GM19463 (cell line): Measurements from ENCODE around the gene CLEC1A.

Experiments
- ATAC-seq: cut with Tn5 transposase; IDR thresholded peaks from one replicate; pipeline ENCODE4 v1.9.1; 2021; ENCODE audit warnings: mild to moderate bottlenecking, moderate library complexity; ENCODE audit not compliant: unreplicated experiment

CLEC1A gene

GRCh38 chr12:10101648-10102220, 2.9 kb upstream of the CLEC1A start:
- no peak for ATAC-seq

GRCh38 chr12:10101042-10101579, 2.3 kb upstream of the CLEC1A start:
- ATAC-seq = no peak

GRCh38 chr12:10097521-10097920, 1.3 kb downstream of the CLEC1A start:
- no peak for ATAC-seq

- no peak for ATAC-seq
Measured at GRCh38 chr12:10095971-10096370, 2.8 kb downstream of the CLEC1A start.

GRCh38 chr12:10094646-10095395, 4.0 kb downstream of the CLEC1A start:
- ATAC-seq = no peak

DNA sequence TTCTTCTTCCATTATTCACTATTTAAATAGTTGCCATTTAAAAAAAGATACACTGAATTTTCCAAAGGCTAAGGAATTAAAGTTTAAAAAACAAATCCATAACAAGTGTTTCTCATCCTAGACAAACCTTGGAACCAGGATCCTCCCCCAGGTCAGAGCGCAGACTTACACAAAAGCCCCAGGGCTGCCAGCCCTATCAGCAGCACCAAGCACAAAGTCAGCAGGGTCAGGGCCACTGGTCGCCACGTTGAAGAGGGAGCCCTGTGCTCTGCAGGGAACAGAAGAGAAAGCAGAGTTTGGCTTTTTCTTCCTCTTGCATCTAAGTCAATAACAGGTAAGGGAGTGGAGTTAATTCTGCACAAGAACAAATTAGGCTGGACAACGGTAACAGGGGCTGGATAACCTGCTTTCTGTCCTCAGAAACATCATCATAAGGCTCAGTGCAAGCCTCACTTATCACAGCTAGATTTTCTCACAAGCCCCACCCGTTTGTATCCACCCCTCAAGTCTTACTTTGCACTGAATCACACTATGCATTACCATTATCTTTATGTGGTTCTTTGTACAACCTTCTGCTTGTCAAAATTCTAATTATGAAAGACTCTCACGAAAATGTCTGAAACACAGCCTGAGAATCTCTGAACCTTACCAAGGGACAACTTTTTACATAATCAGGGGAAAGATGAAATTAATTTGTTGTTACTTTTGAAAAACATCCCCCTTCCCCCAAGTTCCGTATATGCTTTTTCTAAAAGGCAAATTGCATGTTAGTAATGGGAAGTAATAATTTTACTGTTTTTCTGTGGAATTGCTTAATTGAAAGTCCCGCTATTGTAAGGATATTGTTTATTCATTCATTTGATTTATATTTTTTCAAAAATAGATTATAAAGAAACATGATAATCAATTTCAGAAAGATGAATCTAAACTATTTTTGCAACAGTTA, 9.6 kb downstream of the CLEC1A start:
- ATAC-seq = no peak

DNA sequence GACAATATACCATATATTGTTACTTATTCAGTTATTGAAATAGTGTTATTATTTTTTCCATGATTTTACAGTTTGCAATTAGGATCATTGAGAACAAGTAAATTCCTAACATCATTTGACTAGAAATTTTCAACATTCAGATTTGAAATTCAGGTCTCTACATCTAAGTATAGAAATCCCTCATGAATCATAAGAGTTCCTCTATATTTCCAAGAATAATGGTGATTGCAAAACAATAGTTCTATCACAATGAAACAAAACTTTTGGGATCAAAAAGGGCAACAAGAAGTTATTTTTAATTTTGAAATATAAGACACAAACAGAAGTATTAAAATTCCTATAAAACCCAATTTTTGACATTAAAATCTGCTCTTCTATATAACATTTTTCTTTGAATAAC, 10.8 kb downstream of the CLEC1A start:
- ATAC-seq = no peak

GRCh38 chr12:10086387-10086786, 12.4 kb downstream of the CLEC1A start:
- ATAC-seq = no peak

DNA sequence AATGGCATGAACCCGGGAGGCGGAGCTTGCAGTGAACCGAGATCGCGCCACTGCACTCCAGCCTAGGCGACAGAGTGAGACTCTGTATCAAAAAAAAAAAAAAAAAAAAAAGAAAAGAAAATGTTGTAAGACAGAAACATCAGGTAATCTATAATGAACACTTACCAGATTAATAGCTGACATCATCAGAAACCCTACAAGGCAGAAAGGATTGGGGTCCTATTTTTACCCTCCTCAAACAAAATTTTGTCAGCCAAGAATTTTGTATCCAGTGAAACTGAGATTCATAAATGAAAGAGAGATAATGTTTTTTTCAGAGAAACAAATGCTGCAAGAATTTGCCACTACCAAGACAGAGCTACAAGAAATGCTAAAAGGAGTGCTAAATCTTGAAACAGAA, 14.1 kb downstream of the CLEC1A start:
- no peak for ATAC-seq

DNA sequence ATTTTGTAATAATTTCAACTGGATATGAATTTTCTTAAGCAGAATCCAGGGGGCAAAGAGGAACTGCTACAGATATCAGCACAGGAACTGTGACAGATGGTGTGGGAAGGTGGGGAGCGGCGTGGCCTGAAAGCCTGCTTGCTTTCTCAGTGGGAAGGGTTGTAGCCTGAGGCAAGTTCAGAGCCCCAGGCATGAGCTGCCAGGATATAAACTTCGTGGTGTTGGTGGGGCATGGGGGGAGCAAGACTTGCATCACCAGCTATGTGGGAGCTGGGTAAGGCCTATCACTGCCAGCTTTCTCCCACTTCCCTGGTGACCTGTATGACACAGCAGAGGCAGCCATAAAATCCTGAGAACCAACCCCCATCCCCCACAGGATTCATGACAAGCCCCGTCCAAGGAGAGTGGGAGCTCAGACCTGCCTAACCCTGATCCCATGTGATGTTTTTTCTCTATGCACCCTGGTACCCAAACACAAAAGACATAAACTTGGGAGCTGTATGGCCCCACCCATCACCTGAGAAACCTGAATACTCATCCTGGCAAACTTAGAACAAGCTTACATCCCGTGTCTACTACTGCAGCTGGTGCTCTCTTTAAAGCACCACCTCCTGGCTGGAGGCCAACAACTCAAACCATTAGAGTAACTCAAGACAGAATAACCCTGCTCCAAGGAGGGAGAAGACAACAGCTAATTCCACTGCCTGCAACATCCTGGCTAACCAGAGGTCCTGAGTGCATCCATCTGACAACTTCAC, 16.5 kb downstream of the CLEC1A start:
- no peak for ATAC-seq

- ATAC-seq = no peak
Measured at GRCh38 chr12:10075451-10075850, 23.3 kb downstream of the CLEC1A start.

DNA sequence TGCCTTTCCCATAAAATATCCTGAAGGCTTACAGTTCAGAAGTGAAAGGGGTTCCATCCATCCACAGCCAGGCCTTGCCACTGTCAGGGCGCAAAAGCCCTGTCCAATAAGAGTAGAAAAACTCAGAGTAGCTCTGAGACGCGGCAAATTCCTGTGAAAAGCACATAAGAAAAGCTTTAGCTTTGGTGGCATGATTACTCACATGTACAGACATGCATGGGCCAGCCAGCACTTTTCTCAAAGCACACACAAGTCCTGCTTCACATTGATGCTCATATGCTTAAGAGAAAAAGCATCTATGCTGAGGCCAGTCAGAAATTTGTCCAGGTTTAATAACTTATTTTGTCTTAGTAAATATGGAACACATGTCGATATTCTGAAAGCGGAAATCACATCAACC, 25.5 kb downstream of the CLEC1A start:
- ATAC-seq = no peak

- no peak for ATAC-seq
Measured at GRCh38 chr12:10072131-10072530, 26.7 kb downstream of the CLEC1A start.

GRCh38 chr12:10070380-10070779, 28.4 kb downstream of the CLEC1A start:
- no peak for ATAC-seq

- ATAC-seq = no peak
Measured at GRCh38 chr12:10069976-10070375, 28.8 kb downstream of the CLEC1A start.

- no peak for ATAC-seq
Measured at GRCh38 chr12:10069099-10069498, 29.7 kb downstream of the CLEC1A start.

- ATAC-seq = no peak
Measured at GRCh38 chr12:10068644-10069043, 30.1 kb downstream of the CLEC1A start.

GRCh38 chr12:10067942-10068341, 30.8 kb downstream of the CLEC1A start:
- no peak for ATAC-seq

DNA sequence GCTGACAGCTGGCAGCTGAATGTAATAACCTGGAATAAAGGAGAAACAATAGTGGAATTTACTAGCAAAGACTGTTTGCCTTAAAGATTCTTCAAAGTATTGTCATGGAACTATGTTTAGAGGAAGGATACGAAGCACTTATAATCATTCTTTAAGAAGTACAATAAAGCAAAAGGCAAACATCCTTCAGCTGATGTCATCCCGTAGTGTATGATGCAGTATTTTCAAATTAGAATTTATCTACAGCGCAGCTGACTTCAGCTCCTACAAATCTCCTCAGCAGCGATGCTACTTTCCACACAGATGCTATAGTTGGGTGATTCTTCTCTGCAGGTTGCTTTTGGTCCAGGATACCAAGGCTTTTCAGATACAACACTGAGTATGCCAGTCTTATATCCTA, 31.5 kb downstream of the CLEC1A start:
- no peak for ATAC-seq

GRCh38 chr12:10065241-10065640, 33.5 kb downstream of the CLEC1A start:
- ATAC-seq = no peak

- no peak for ATAC-seq
Measured at GRCh38 chr12:10058387-10058786, 40.4 kb downstream of the CLEC1A start.
